Right ventricle myocardium inferior (tissue), 1 donor: ENCODE data around the gene AFAP1. TPM values are rescaled to one million over a fixed set of nuclear protein-coding genes. Genes with fewer than 3 reads are reported as not detected.
A peak's percentile ranks its signal among the peaks of the same experiment; 100 is the strongest.

Experiments
- ATAC-seq: fragments of 200-7000 bp; cut with Tn5 transposase; one replicate; pipeline ENCODE4 v1.9.1; 2020; ENCODE audit warnings: mild to moderate bottlenecking, moderate library complexity
- DNase-seq: peaks from one replicate; pipeline ENCODE4 v3.0.0; 2021; ENCODE audit errors: missing footprints
- intact Hi-C: fragments of 100-400 bp; cut with DNase I; formaldehyde crosslinking; loops from one replicate; pipeline ENCODE4 v1.11.0; 2022
- total RNA-seq: library from RNA; stranded (reverse); fragmentation: NEBNext Ultra II Directional; extraction: Animal tissue kit (Norgen Biotek cat#: 25700); gene quantifications from one replicate; pipeline ENCODE4 v1.2.1, GENCODE V29; 2021
- donor health status: DM: no; HTN: yes; CAD: no; lungs with severe emphysema.

Gene AFAP1
- total RNA-seq, 1 donor from 2014 or later = 8.0 TPM

GRCh38 chr4:7805533-7806337 lies 133.9 kb downstream of the AFAP1 start:
- ATAC-seq (peak; percentile 77), DNase-seq (no peak)
- intact Hi-C loops = loop anchor here (1.0 to 10.0 kb wide), 2 partner anchors 182 to 379 kb away; no protein-coding TSS in a partner anchor

DNA sequence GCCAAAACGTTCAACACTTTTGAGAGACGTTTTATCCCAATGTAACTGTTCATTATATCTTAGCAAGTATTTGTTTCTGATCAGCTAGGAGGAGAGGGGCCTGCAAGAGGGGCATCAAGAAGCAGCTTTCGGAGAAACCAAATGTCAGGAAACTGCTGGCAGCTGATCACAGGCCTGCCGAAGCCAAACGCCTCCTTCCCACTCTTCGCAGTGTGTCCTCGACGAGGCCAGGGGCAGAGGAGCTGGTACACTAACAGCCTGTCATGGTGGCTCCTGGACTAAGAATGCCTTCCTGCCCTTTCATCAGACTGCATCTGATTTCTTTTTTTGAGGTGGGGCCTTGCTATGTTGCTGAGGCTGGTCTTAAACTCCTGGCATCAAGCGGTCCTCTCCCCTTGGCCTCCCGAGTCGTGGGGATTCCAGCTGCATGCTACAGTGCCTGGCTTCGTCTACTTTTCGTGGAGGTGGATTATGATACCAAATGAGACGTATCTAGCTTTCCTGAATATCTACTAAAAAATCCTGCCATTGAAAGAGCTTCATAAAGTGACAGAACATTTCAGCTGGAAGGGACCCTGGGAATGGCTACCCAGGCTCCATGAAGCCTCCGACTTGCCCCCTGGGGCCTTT lies 134.8 kb downstream of the AFAP1 start:
- intact Hi-C loops = loop anchor here (1.0 to 10.0 kb wide), 3 partner anchors 37 to 380 kb away; no protein-coding TSS in a partner anchor
- ATAC-seq = no peak
- DNase-seq = no peak

DNA sequence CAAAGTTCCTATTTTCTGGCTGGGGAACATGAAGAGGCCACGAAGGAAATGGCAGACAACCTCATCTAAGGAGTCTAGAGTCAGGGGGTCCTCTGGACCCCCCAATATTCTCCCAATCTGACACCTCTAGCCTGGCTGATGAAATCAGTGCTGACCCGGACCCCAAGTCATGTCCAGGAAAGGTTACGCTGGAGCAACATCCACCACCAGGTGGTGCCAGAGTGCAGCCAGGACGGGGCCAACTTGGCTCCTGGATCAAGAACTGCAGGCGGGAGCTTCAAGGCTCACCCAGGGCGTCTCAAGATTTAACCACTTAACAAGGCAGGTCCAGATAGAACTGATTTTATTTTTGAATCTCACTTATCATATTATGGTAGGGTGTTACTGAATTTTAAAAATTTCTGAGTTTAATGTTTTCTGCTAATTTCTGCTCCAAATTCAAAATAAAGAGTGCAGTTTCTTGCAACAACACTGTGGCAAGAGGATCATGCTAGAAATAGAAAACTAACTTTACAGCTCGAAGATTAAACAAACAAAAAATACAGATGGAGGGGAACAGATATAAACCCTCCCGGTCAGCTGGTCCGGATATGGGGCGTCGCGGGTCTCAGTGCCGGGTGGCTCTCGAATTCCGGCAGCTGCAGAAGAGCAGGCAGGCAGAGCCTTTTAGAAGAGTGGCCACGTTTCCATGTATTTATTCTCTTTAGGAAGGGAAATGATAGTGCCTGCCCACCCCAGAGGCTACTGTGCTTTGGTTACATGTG lies 135.5 kb downstream of the AFAP1 start:
- no peak for ATAC-seq
- peak; percentile 92 for DNase-seq
- intact Hi-C loops = loop anchor here (5.0 to 10.0 kb wide), 2 partner anchors 38 to 381 kb away; no protein-coding TSS in a partner anchor

DNA sequence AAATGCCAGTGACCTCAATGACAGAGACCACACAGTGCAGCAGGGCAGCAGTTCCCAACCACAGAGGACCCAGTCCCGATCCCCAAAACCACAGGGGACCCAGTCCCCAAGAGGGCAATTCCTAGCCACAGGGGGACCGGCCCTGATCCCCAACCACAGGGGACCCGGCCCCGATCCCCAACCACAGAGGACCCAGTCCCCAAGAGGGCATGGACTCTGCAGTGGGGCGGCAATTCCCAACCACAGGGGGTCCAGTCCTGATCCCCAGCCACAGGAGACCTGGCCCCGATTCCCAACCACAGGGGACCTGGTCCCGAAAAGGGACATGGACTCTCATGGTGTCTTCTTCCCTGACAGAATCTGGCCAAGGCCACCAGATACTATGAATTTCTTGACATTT lies 136.3 kb downstream of the AFAP1 start:
- intact Hi-C loops = loop anchor here (5.0 to 10.0 kb wide), 2 partner anchors 39 to 381 kb away; no protein-coding TSS in a partner anchor
- DNase-seq (no peak), ATAC-seq (no peak)

DNA sequence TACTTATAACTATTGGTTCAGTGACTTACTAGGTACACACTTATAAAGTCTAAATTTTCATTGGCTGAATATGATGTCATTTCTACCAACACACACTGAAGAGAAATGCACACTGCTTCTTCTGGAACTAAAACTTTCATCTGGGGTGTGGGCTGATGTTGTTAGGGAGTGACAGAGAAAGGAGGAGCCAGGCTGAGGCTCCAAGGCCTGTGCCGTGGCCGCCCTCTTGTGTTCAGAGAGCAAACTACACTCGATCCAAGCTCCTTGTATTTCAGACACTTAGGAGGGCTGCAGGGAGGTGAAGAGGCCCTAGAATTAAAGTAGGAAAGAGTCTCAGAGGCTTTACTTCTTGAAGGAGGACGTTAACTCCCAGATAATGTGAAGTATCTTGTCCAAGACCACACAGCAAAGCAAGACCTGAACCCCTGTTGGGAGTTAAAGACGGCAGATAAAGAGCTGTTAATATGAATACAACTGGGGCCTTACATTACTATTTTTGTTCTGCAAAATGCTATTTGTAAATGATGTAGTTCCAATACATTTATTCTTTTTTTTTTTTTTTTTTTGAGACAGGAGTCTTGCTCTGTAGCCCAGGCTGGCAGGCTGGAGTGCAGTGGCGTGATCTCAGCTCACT lies 137.5 kb downstream of the AFAP1 start:
- no peak for DNase-seq
- peak; percentile 42 for ATAC-seq
- intact Hi-C loops = loop anchor here (1.0 to 10.0 kb wide), 3 partner anchors 40 to 383 kb away; no protein-coding TSS in a partner anchor

DNA sequence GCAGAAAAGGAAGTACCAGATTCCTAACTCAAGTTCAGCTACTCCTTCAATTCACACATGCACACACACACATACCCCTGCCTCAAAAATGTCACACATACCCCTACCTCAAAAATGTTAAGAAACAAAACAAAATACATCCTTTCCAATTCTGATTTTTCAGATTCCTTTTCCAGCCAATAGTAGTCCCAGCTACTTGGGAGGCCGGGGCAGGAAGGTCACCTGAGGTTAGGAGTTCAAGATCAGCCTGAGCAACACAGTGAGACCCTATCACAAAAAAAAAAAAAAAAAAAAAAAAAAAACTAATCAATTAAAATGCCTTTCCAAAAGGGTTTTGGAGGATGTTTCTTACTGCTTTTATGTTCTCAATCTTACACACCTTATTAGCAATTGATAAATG lies 138.0 kb downstream of the AFAP1 start:
- intact Hi-C loops = loop anchor here (1.0 to 10.0 kb wide), 4 partner anchors 31 to 383 kb away; no protein-coding TSS in a partner anchor
- ATAC-seq (no peak), DNase-seq (no peak)

GRCh38 chr4:7801001-7801400 lies 138.7 kb downstream of the AFAP1 start:
- intact Hi-C loops = loop anchor here (2.0 to 10.0 kb wide), 3 partner anchors 30 to 384 kb away; no protein-coding TSS in a partner anchor
- no peak for ATAC-seq

GRCh38 chr4:7800410-7800809 lies 139.3 kb downstream of the AFAP1 start:
- DNase-seq = no peak
- intact Hi-C loops = loop anchor here (2.0 to 10.0 kb wide), 3 partner anchors 30 to 384 kb away; no protein-coding TSS in a partner anchor
- ATAC-seq = no peak

More at GRCh38 chr4:7801001-7801400, 138.7 kb downstream of the AFAP1 start:
- no peak for DNase-seq

GRCh38 chr4:7799736-7800135 lies 139.9 kb downstream of the AFAP1 start:
- no peak for ATAC-seq

GRCh38 chr4:7799306-7799705 lies 140.4 kb downstream of the AFAP1 start:
- no peak for DNase-seq

More at GRCh38 chr4:7799736-7800135, 139.9 kb downstream of the AFAP1 start:
- intact Hi-C loops = loop anchor here (2.0 to 10.0 kb wide), 3 partner anchors 29 to 385 kb away; no protein-coding TSS in a partner anchor
- DNase-seq = no peak

GRCh38 chr4:7798178-7798995 lies 141.3 kb downstream of the AFAP1 start:
- no peak for DNase-seq
- ATAC-seq = no peak
- intact Hi-C loops = no loop called here

More at GRCh38 chr4:7799306-7799705, 140.4 kb downstream of the AFAP1 start:
- intact Hi-C loops = no loop called here
- ATAC-seq = no peak

- ATAC-seq = no peak
- no peak for DNase-seq
- intact Hi-C loops = no loop called here
Measured at GRCh38 chr4:7797330-7797729, 142.3 kb downstream of the AFAP1 start.

GRCh38 chr4:7795983-7796382 lies 143.7 kb downstream of the AFAP1 start:
- intact Hi-C loops = no loop called here
- ATAC-seq = no peak
- no peak for DNase-seq

DNA sequence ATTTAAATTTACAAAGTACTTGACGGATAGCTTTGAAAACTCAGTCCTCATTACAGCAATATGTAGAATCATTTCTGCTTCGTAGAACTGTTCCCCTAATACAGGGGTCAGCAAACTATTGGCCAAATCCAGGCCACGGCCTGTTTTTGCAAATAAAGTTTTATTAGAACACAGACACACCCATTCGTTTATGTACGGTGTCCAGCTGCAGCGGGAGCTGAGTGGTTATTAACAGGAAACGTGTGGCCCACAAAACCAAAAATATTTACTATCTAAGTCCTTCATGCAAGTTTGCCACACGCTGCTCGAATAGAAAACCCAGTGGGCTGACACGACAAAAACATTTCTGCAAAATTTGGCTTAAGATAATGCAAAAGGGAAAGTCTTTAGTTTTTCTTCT lies 146.5 kb downstream of the AFAP1 start:
- intact Hi-C loops = no loop called here
- ATAC-seq (no peak), DNase-seq (no peak)

GRCh38 chr4:7792616-7793015 lies 147.0 kb downstream of the AFAP1 start:
- intact Hi-C loops = no loop called here
- ATAC-seq (no peak), DNase-seq (no peak)

DNA sequence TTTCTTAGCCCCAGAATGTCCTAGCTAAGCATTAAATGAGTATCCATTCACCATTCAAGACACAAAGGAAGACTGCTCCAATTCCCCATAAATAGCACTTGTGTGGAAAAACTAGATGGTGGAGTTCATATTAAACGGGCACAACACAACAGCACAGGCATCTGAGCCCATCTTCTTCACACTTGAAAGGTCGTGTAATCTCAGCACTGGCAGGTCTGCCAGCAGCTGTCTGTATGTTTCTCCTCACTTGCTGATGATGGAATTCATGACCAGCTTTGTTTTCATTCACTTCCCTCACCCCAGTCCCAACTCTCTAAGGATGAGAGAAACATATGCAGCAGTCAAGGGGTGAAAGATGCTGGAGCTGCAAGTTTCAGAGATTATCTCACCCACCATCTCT lies 148.7 kb downstream of the AFAP1 start:
- intact Hi-C loops = no loop called here
- DNase-seq (no peak), ATAC-seq (no peak)

- no peak for DNase-seq
- intact Hi-C loops = no loop called here
- ATAC-seq = no peak
Measured at GRCh38 chr4:7790023-7790422, 149.6 kb downstream of the AFAP1 start.
